Parathyroid adenoma (tissue), 2 donors: ENCODE data around the gene KIF18A.
"Not testable (repeated sequence)": the region's sequence is repeated elsewhere in the genome, so short reads cannot be mapped to it uniquely, and the experiment has no call there.

Experiments
- H2AFZ ChIP-seq: fragments of 300-600 bp; sonication (generic); one replicate; pipeline ENCODE4 v1.7.0; 2017; ENCODE audit warnings: antibody characterized with exemption, mild to moderate bottlenecking
- H3K27ac ChIP-seq: fragments of 300-600 bp; sonication (generic); one replicate; pipeline ENCODE4 v1.7.0; 2017
- H3K27me3 ChIP-seq: fragments of 300-600 bp; sonication (generic); one replicate; pipeline ENCODE4 v1.7.0; 2017; ENCODE audit warnings: low read length; ENCODE audit not compliant: control insufficient read depth, insufficient read depth
- H3K36me3 ChIP-seq: fragments of 300-600 bp; sonication (generic); one replicate; pipeline ENCODE4 v1.7.0; 2017; ENCODE audit warnings: low read length; ENCODE audit not compliant: control insufficient read depth, insufficient read depth
- H3K4me1 ChIP-seq: fragments of 300-600 bp; sonication (generic); one replicate; pipeline ENCODE4 v1.7.0; 2017; ENCODE audit warnings: control low read depth
- H3K4me2 ChIP-seq: fragments of 300-600 bp; sonication (generic); one replicate; pipeline ENCODE4 v1.7.0; 2017; ENCODE audit warnings: low read length
- H3K4me3 ChIP-seq: fragments of 300-600 bp; sonication (generic); one replicate; pipeline ENCODE4 v1.7.0; 2017; ENCODE audit warnings: low read depth, low read length
- H3K79me2 ChIP-seq: fragments of 300-600 bp; sonication (generic); one replicate; pipeline ENCODE4 v1.7.0; 2017; ENCODE audit warnings: control low read depth
- H3K9ac ChIP-seq: fragments of 300-600 bp; sonication (generic); one replicate; pipeline ENCODE4 v1.7.0; 2017; ENCODE audit warnings: mild to moderate bottlenecking
- H3K9me3 ChIP-seq: fragments of 300-600 bp; sonication (generic); one replicate; pipeline ENCODE4 v1.7.0; 2017; ENCODE audit warnings: low read length; ENCODE audit not compliant: control insufficient read depth
- TF ChIP-seq, protein P1 (sequence below): fragments of 300-600 bp; sonication (generic); IDR thresholded peaks from one replicate; pipeline ENCODE4 v1.7.0; 2017; ENCODE audit warnings: antibody characterized with exemption, mild to moderate bottlenecking
- donor health status: primary hyperparathyroidism.

Gene KIF18A

DNA sequence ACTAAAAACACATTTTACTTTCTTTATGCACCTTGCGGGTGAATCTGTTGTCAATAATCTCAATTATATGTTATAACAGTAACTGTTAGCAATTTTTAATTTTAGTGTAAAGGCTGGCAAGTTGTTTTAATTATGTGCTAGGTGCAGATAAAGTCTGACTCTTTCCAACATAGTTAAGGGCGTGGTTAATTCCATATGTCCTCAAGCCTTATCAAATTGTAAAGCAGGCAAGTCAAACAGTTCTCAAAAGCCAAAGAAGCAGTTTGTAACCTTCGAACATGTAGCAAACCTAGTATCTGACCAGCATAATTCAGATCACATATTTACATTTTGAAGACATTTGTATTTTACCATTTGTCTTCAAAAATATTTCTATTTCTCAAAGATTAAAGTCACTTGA is 29.4 kb upstream of the KIF18A start:
- TF ChIP-seq, protein P1, sequence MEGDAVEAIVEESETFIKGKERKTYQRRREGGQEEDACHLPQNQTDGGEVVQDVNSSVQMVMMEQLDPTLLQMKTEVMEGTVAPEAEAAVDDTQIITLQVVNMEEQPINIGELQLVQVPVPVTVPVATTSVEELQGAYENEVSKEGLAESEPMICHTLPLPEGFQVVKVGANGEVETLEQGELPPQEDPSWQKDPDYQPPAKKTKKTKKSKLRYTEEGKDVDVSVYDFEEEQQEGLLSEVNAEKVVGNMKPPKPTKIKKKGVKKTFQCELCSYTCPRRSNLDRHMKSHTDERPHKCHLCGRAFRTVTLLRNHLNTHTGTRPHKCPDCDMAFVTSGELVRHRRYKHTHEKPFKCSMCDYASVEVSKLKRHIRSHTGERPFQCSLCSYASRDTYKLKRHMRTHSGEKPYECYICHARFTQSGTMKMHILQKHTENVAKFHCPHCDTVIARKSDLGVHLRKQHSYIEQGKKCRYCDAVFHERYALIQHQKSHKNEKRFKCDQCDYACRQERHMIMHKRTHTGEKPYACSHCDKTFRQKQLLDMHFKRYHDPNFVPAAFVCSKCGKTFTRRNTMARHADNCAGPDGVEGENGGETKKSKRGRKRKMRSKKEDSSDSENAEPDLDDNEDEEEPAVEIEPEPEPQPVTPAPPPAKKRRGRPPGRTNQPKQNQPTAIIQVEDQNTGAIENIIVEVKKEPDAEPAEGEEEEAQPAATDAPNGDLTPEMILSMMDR = no peak
- Histone ChIP-seq H3K9ac (no peak overlapping the region), H3K4me2 (no peak overlapping the region), H3K36me3 (no peaks in the 10 kb centered on the region), H3K27me3 (no peaks in the 10 kb centered on the region), H3K27ac (no peak overlapping the region), H3K4me3 (no peak overlapping the region), H2AFZ (no peak overlapping the region), H3K79me2 (no peaks in the 10 kb centered on the region), H3K4me1 (no peaks in the 10 kb centered on the region), H3K9me3 (no peaks in the 10 kb centered on the region)

DNA sequence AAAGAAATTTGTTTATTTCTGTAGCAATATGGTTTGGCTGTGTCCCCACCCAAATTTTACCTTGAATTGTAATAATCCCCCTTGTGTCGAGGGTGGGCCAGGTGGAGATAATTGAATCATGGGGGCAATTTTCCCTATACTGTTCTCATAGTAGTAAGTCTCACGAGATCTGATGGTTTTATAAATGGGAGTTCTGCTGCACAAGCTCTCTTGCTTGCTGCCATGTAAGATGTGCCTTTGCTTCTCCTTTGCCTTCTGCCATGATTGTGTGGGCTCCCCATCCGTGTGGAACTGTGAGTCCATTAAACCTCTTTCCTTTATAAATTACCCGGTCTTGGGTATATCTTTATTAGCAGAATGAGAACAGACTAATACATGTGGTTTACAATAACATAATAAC is 28.2 kb upstream of the KIF18A start:
- not testable (repeated sequence) for H3K4me1 ChIP-seq, H3K27me3 ChIP-seq, H3K79me2 ChIP-seq, H3K27ac ChIP-seq, H3K36me3 ChIP-seq, H3K9me3 ChIP-seq, H3K4me3 ChIP-seq, H3K9ac ChIP-seq, H2AFZ ChIP-seq, H3K4me2 ChIP-seq

DNA sequence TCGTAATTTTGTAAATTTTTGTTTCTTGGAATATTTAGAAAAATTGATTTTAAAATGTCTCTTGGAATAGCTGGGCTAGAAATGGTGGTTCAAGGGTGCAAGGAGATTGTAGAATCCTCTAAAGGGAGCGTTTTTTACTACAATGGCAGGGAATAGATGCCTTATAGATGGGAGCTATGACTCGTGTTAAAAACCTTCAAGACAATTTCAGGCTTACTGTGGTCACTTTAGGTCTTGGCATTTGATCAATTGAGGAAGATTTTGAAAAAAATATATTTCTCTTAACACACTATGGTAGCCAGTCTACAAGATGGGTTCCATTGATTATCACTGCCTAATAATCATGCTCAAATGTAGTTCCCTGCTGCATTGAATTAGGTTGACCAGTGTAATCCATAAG is 25.2 kb upstream of the KIF18A start:
- no peaks in the 10 kb centered on the region for H3K9me3 ChIP-seq
- no peaks in the 10 kb centered on the region for H3K36me3 ChIP-seq
- H3K4me2 ChIP-seq = no peak overlapping the region
- H3K27me3 ChIP-seq = no peaks in the 10 kb centered on the region
- no peak overlapping the region for H2AFZ ChIP-seq
- H3K4me1 ChIP-seq = no peaks in the 10 kb centered on the region
- H3K79me2 ChIP-seq = no peaks in the 10 kb centered on the region
- no peak overlapping the region for H3K9ac ChIP-seq
- H3K4me3 ChIP-seq = no peak overlapping the region
- TF ChIP-seq, protein P1 = no peak
- H3K27ac ChIP-seq = no peak overlapping the region

DNA sequence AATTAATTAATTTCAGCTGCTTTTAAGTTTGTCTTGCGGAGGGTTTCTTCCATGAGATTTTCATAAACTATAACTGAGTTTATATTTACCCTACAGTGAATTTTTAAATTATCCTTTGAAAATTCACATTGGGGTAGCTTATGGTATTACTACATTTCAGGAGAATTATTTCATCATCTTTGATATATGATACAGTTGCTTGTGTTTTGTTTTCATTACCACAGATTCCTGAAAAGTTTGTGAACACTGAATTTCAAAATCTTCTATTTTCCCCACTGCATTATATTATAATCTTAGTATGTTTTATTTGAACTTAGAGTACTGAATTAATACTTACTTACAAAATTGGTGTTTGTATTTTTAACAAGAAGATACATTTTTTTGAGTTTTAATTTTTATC is 24.6 kb upstream of the KIF18A start:
- no peaks in the 10 kb centered on the region for H3K4me1 ChIP-seq
- H3K4me2 ChIP-seq = no peak overlapping the region
- H3K27ac ChIP-seq = no peak overlapping the region
- no peak overlapping the region for H3K9ac ChIP-seq
- no peaks in the 10 kb centered on the region for H3K27me3 ChIP-seq
- H3K36me3 ChIP-seq = no peaks in the 10 kb centered on the region
- H3K4me3 ChIP-seq = no peak overlapping the region
- TF ChIP-seq, protein P1 = no peak
- no peaks in the 10 kb centered on the region for H3K79me2 ChIP-seq
- H2AFZ ChIP-seq = no peak overlapping the region
- no peaks in the 10 kb centered on the region for H3K9me3 ChIP-seq

DNA sequence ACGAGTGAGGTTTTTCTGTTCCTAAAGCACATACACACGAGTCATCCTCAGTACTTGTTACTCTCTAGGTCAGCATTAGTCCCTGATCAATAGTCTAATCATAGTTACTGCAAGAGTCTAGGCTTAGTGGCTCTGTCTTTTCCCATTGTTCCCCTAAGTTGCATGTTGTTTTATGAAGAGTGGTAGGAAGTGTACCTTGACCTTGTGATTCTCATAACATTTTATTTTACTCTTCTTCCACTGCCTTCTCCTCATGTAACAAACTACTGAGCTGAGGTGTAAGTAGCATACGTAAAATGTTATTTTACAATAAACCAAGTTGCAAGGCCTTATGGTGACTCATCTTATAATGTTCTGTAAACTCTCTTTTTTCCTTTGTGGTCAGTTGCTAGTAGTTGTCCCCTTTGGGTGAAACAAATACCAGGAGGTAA is 15.2 kb upstream of the KIF18A start:
- TF ChIP-seq, protein P1 = no peak
- H3K9me3 ChIP-seq = no peaks in the 10 kb centered on the region
- H3K79me2 ChIP-seq = no peaks in the 10 kb centered on the region
- H2AFZ ChIP-seq = no peak overlapping the region
- no peaks in the 10 kb centered on the region for H3K4me1 ChIP-seq
- H3K4me2 ChIP-seq = no peak overlapping the region
- no peaks in the 10 kb centered on the region for H3K36me3 ChIP-seq
- no peaks in the 10 kb centered on the region for H3K27me3 ChIP-seq
- H3K27ac ChIP-seq = no peak overlapping the region
- no peak overlapping the region for H3K4me3 ChIP-seq
- H3K9ac ChIP-seq = no peak overlapping the region
